ENCODE data around the gene USP38. TPM values are rescaled to one million over a fixed set of nuclear protein-coding genes. Genes with fewer than 3 reads are reported as not detected.

The USP38 gene
- total RNA-seq, 4 donors from 2014 or later = 63.6 to 142 (median 102) TPM

GRCh38 chr4:143212566-143212965 lies 27.8 kb downstream of the USP38 start:
- H3K27ac ChIP-seq = peak overlapping the region in 3 of 4 donors; percentile 47 to 75 (median 70)
- H3K36me3 ChIP-seq = peaks cover 0 to 64% of the 10 kb centered on the region in 2 donors
- H3K27me3 ChIP-seq = no peaks in the 10 kb centered on the region
- peaks cover 39 to 43% of the 10 kb centered on the region in 2 donors for H3K4me1 ChIP-seq
- intact Hi-C loops (cut with DNase I; ENCODE audit: low total_unique reads) (no loop called here), in situ Hi-C loops (cut with MboI; ENCODE audit: low sequenced_read_pairs in 4 of 4) (loop anchor here in 1 of 4 donors (25.0 kb wide), 1 partner anchor 275 kb away; no protein-coding TSS in a partner anchor)
- no peak for ATAC-seq
- DNase-seq = no peak
- H3K4me3 ChIP-seq = no peak overlapping the region
- TF ChIP-seq POLR2A (IDR thresholded peaks at IDR 0.05) (no peak), CTCF (IDR thresholded peaks at IDR 0.05 in 4 of 5, conservative IDR thresholded peaks at IDR 0.05 in 1 of 5) (no peak)
- no peaks in the 10 kb centered on the region for H3K9me3 ChIP-seq

GRCh38 chr4:143215873-143216272 lies 31.2 kb downstream of the USP38 start:
- in situ Hi-C loops (cut with MboI; ENCODE audit: low sequenced_read_pairs in 4 of 4) (loop anchor here in 1 of 4 donors (25.0 kb wide), 1 partner anchor 271 kb away; no protein-coding TSS in a partner anchor), intact Hi-C loops (cut with DNase I; ENCODE audit: low total_unique reads) (no loop called here)
- peak; percentile 56 to 76 for ATAC-seq
- H3K4me3 ChIP-seq = no peak overlapping the region
- no peaks in the 10 kb centered on the region for H3K9me3 ChIP-seq
- H3K27ac ChIP-seq = peak overlapping the region; percentile 70 to 78 (median 76)
- H3K4me1 ChIP-seq = peaks cover 53 to 57% of the 10 kb centered on the region in 2 donors
- H3K36me3 ChIP-seq = peaks cover 0 to 49% of the 10 kb centered on the region in 2 donors
- no peak for DNase-seq
- no peaks in the 10 kb centered on the region for H3K27me3 ChIP-seq
- TF ChIP-seq POLR2A (IDR thresholded peaks at IDR 0.05) (no peak), CTCF (IDR thresholded peaks at IDR 0.05 in 4 of 5, conservative IDR thresholded peaks at IDR 0.05 in 1 of 5) (no peak)

GRCh38 chr4:143224255-143224654 lies 39.5 kb downstream of the USP38 start:
- peak; percentile 94 to 95 for ATAC-seq
- no peak overlapping the region for H3K4me3 ChIP-seq
- in situ Hi-C loops (cut with MboI; ENCODE audit: low sequenced_read_pairs in 4 of 4) (loop anchor here in 1 of 4 donors (25.0 kb wide), 1 partner anchor 263 kb away; no protein-coding TSS in a partner anchor), intact Hi-C loops (cut with DNase I; ENCODE audit: low total_unique reads) (no loop called here)
- DNase-seq = peak in 1 of 2 donors; percentile 14
- no peaks in the 10 kb centered on the region for H3K9me3 ChIP-seq
- H3K4me1 ChIP-seq = peaks cover 44 to 46% of the 10 kb centered on the region in 2 donors
- no peak for TF ChIP-seq CTCF (IDR thresholded peaks at IDR 0.05 in 4 of 5, conservative IDR thresholded peaks at IDR 0.05 in 1 of 5)
- no peak for TF ChIP-seq POLR2A (IDR thresholded peaks at IDR 0.05)
- peaks cover 0 to 30% of the 10 kb centered on the region in 2 donors for H3K36me3 ChIP-seq
- H3K27ac ChIP-seq = peak overlapping the region in 3 of 4 donors; percentile 38 to 62 (median 43)
- no peaks in the 10 kb centered on the region for H3K27me3 ChIP-seq

GRCh38 chr4:143225167-143225566 lies 40.5 kb downstream of the USP38 start:
- TF ChIP-seq POLR2A (IDR thresholded peaks at IDR 0.05) (no peak), CTCF (IDR thresholded peaks at IDR 0.05 in 4 of 5, conservative IDR thresholded peaks at IDR 0.05 in 1 of 5) (no peak)
- in situ Hi-C loops (cut with MboI; ENCODE audit: low sequenced_read_pairs in 4 of 4) (no loop called here), intact Hi-C loops (cut with DNase I; ENCODE audit: low total_unique reads) (no loop called here)
- peaks cover 0 to 30% of the 10 kb centered on the region in 2 donors for H3K36me3 ChIP-seq
- DNase-seq (no peak), ATAC-seq (no peak)
- no peaks in the 10 kb centered on the region for H3K9me3 ChIP-seq
- H3K27me3 ChIP-seq = no peaks in the 10 kb centered on the region
- H3K27ac ChIP-seq = no peak overlapping the region
- peaks cover 38 to 39% of the 10 kb centered on the region in 2 donors for H3K4me1 ChIP-seq
- no peak overlapping the region for H3K4me3 ChIP-seq

- TF ChIP-seq CTCF (IDR thresholded peaks at IDR 0.05 in 4 of 5, conservative IDR thresholded peaks at IDR 0.05 in 1 of 5) = no peak
- no peak for TF ChIP-seq POLR2A (IDR thresholded peaks at IDR 0.05)
- no peak for DNase-seq
- in situ Hi-C loops (cut with MboI; ENCODE audit: low sequenced_read_pairs in 4 of 4) = no loop called here
Observed at GRCh38 chr4:143230683-143231082, 46.0 kb downstream of the USP38 start.

More at GRCh38 chr4:143230683-143231082, 46.0 kb downstream of the USP38 start:
- no peak overlapping the region for H3K4me3 ChIP-seq
- intact Hi-C loops (cut with DNase I; ENCODE audit: low total_unique reads) = no loop called here
- H3K27ac ChIP-seq = no peak overlapping the region
- H3K4me1 ChIP-seq = no peaks in the 10 kb centered on the region
- no peaks in the 10 kb centered on the region for H3K9me3 ChIP-seq
- ATAC-seq = no peak
- H3K27me3 ChIP-seq = no peaks in the 10 kb centered on the region
- peaks cover 0 to 5% of the 10 kb centered on the region in 2 donors for H3K36me3 ChIP-seq

All from gastrocnemius medialis (tissue), 4 donors.